IPS-NIHi11 (cell line): ENCODE results near the gene PLXNA4.

Source experiments
- DNase-seq: peaks from one replicate; pipeline ENCODE4 v3.0.0; 2012; ENCODE audit warnings: mixed read lengths, low spot score

The PLXNA4 gene

DNA sequence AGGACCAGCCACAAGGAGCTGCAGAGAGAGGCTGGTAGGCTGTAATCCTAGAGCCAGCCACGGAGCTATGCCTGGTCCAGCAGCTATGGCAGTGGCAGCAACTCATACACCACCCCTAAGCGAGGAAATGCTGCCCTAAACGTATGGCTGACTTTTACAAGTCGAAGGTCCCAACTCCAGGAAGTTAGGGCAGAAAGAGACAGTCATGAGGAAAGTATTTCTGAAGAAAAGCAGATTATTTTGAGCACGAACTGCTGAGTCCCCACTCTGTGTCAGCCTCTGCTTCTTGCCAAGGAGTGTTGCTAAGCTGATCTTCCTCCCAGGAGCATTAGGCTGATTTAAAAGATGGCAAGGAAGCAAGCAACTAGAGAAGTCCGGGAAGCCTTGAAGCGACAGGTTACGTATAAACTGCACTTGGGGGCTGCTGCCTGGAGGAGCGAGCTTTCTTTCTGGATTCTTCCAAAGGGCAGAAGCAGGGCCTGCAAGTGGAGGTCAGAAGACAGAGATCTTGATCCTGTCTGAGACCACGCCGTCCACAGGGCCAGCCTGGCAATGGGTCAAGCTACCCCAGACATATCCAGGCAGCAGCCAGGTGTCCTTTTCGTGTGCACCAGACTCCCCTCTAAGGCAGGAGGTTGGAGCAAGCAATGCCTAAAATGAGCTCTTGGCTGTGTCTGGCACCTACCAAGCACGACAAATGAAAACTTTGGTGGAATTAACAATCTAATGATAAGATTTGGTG lies 39.4 kb downstream of the PLXNA4 start:
- no peak for DNase-seq

DNA sequence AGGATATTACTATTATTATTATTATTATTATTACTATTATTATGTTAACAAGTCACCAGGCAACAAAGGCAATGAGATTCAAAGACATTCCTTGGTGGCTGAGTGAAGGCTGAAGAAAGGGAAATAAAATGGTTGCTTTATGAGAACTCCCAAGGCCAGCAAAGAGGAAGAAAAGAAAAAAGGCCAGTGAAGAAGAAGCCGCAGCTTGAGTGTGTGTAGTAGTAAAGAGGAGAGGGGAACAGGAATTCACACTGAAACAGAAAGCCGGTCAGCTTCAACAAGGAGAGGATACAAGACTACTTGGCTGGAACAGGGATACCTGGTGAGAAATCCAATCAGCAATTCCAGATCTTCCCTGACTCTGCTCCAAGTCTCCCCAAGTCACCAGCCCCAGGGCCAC lies 42.4 kb downstream of the PLXNA4 start:
- no peak for DNase-seq

DNA sequence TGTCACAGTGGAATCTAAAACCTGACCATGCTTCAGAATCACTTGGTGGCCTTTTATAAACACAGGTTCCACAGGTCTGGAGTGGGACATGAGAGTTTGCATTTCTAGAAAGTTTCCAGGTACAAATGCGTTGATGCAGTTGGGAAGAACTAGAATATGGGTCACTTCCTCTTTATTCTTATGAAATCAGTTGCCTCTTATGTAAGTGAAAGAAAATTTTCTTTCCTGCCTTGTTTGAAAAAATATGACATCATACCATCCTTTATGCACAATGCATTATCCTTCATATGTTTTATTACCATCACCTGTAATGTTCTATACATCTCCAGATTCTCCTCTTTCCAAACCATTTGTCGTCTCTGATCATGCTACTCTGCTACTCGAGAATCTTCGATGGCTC lies 44.0 kb downstream of the PLXNA4 start:
- no peak for DNase-seq

DNA sequence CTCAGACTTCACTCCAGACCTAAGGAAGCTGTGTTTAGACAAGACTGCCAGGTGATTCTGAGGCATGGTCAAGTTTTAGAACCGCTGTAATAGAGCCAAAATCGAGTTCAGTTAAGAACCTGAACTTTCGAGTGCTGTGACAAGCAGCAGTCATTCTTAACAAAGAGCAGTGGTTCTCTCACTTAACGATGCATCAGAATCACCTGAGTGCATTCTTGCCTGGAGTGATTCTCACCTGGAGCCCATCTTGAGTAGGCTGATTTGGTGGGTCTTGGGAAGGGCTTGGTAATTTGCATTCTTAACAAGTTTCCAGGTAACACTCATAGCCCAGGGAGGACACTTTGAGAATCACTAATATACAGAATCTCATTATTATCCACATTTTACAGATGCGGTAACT lies 44.7 kb downstream of the PLXNA4 start:
- no peak for DNase-seq

DNA sequence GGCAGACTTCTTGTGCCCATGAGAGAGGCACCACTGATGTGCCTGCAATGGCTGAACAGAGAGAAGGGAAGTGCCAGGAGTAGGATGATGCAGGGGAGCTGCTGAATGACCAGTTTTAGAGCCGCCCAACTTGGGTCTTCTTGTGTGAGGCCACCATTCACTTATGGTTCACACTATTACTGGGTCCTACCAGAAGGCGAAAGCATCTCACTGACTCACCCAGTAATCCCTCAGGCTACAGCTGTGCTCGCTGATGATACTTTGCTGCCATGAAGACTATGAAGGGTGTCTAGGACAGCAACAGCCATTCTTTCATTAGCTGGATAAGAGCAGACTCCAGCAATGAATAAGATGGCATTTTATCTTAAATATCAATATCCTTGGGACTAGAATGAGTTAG lies 47.6 kb downstream of the PLXNA4 start:
- DNase-seq = no peak

DNA sequence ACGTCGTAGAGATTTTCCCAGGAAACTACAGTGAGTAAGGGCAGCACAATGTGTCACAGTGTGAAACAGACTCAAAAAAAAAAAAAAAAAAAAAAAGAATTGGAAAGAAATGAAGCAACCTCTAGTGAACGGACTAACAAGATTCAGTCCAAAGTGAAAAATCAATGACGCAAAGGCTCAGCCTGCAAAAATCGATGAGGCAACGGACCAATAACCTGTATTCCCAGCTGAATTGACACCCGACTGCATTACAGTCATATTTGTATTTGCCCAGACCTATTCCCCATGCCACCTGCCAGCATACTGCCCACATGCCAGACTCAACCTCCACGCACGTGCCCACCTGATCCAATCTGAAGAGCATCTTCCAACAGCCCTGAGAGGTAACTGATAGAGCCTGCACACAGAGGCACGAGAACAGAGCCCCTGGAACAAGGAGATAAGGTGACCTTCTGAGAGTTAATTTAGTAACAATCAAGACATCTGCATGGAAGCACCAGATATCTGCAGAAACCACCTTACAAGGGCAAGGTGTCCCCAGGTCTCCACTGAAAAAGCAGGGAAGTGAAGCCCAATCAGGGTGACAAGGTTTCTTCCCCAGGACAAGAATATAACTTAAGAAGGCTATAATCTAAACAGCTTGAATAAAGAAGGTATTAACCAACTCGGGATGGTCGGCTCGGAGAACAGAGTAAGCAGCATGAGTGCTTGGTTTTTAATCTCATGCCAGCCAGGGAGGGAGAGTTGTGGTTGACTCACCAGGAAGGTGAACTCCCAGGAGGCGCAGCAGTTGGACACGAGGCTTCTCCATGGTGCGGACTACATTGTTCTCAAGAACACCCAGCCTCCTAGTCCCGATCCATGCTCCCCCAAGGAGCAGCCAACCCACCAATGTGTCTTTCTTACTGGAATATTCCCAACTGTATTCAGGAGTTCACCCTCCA lies 48.5 kb downstream of the PLXNA4 start:
- DNase-seq = no peak

DNA sequence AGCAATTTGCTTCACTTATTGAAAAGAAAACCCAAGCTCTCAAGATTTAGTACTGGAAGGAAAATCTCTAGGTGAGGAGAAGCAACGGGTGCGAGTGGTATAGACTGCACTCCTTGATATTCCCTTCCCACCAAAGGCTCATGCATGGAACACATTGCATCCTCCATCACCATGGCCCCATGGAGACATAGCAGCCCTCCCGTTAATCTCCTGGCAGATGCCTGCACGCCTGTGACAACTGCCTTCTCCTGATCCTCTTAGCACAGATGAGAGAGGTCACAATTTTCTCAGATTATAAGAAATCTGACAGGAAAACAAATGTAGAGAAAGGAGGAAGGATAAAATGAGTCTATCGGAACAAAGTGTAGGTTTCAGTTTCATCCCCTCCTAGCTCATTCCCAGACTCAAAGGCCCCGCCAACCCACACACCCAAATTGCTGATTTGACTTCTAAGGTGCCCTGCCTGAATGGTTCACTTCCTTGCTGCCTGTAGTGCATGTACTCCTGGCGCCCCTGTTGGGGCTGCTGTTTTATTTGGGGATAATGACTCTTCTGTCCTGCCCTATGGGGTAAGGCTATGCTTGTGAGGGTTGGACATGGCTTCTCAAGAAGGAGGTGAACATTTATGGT lies 50.0 kb downstream of the PLXNA4 start:
- no peak for DNase-seq

DNA sequence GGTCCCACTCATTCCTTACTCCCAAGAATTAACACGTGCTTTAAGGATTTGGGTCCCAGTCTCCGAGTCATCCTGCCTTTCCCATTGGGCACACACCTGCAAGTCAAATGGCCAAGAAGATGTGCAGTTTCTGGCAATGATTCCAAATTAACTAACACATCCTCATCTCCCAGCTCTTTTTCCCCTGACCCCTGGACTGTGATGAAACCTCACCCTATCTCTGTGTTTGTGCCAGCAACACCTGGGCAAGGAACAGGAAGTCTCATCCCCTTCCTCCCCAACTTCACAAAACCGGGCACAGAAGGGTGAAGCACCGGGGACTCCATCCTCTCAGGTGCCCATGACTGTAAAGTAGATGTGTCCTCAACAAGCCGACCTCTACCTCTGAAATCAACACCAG lies 54.8 kb downstream of the PLXNA4 start:
- no peak for DNase-seq

DNA sequence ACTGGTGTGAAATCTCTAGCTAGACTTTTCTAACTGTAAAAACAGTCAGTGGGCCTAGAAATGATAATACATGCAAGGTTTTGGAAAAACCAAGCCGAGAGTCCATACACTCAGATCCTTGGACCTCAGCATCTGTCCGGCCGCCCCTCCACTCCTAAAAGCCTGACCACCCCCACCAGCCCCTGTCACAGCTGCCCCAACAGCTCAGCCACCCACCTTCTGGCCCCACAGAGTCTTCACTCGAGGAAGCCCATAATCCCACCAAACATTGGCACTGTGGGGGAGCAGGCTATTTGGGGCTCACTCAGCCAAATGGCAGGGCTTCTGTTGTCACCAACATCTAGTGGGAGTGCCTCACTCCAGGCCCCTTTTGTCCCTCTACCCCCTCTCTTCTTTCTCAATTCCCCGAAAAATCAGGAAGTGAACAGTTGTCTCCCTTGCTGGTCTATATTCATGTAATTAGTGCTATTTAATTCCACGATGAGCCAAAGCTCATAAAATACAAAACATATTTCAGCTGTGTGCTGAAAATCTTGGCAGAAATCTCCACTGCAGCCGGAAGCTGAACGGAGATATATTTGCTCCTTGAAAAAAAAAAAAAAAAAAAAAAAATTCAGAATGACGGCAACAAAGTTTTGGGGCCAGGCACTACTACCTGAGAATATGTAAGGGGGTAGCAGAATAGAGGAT lies 55.5 kb downstream of the PLXNA4 start:
- no peak for DNase-seq

DNA sequence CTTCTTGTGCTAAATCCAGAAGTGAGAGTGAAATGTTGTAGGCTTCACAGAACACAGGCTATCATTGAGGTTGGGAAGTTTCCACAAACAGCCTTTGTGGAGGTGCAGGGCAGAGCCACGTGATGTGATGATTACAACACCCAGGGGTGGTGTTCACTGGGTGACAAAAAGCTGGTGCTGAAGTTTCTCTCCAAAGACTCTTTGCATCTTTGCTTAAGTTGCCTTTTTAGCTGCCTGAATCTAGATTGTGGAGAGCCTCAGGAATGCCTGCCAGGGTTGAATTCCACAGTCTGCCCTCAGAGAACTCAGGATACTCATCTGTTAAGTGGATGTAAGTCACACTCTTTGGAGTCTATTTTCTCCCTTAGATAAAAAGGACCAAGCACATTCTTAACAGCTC lies 56.3 kb downstream of the PLXNA4 start:
- DNase-seq = no peak

DNA sequence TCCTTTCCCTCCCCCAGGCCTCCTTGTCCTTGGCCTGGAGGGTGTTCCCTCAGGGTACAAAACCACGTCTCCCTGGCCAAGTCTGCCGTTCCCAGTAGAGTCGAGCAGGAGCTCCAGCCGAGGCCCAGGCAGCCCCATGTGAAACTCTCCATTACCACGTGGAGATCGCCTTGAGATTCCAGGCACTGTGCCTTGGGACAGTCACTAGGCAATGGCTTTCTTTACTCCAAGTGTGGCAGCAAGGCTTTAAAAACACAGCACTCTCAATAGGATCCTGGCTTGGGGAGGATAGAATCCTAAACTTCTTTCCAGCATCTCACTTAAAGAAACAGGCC lies 57.5 kb downstream of the PLXNA4 start:
- DNase-seq = no peak

DNA sequence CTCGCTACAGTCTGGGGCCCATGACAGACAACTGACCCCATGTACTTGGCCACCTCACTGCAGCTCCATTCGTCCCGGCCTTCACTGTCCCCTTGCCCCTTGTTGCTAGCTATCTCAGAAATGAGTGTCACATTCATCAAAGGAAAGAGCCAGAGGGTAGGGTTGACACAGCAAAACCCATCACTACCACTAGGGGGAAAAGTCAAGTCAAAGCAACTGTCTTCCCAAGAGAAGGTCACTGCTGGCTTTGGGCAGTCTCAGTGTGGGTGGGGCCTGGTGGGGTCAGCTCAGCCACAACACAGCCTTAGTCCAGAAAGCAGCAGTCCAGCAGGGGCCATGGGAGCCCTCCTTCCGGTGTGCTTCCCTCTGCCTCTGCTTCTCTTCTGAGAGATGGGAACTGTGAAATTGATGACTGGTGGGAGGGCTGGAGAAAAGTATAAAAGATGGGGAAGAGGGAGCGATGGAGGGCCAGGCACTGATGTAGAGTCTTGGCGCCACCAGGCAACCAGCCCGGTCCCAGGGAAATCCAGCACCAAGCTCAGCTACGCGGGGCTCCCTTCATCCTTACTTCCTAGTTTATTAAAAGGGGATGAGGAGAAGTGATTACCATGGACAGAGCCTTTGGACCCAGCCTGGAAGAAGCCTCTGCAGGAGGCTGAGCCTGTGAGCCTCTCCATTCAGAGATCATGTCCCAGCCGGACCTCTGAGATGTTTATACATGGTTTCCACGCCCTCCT lies 58.0 kb downstream of the PLXNA4 start:
- DNase-seq = peak; percentile 66

DNA sequence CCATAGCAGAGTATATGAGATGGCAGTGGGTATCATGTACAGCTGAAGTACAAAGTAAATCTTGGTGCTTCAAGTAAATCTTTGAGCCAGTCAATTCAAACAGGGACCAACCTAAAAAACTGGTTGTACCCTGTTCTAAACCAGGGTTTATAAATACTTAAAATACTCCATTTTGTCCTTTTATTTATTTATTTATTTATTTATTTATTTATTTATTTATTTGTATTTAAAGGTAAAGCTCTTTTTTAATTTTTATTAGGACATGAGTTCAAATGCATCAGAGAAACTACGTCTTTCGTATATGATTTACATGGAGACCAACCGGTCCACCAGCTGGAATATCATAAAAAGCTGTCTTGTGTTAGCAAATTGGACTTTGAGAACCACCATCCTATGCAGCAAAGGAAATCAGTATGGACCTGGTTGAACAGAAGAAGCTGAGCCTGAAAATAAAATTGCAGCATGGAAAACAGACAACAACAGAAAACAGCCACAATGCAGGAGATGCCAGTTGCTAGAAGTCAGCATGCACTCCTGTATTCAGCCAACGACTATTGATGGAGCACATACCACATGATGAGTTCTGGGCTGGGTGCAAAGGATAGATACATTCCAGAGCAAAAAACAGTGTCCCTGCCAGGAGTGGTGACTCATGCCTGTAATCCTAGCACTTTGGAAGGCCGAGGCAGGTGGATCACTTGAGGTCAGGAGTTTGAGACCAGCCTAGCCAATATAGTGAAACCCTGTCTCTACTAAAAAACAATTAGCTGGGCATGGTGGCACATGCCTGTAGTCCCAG lies 60.0 kb downstream of the PLXNA4 start:
- DNase-seq = no peak

DNA sequence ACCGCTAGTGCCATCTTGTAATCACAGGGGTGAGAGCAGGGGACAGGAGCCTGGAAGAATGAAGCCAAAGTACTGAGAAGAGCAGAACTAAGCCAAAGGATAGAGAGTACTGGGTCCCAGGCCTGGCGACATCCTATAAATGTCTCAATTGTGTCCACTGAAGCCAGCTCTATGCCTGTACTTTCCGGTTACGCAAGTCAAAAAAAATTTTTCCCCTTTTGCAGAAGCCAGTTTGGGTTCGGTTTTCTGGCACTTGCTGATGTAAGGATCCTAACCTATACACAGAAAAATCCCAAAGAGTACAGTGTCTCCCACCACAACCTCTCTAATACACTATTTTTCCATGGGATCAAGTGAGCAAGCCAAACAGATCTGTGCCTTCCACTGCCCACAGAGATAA lies 61.1 kb downstream of the PLXNA4 start:
- no peak for DNase-seq

DNA sequence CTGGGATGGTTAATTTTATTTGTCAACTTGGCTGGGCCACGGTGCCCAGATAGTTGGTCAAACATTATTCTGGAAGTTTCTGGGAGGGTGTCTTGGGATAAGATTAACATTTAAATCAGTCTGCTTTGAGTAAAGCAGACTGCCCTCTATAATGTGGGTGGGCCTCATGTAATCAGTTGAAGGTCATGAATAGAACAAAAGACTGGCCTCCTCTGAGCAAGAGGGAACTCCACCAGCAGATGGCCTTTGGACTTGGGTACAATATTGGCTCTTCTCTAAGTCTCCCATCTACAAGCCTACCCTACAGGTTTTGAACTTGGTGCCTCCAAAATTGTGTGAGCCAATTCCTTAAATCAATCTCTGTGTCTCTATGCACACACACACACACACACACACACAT lies 61.8 kb downstream of the PLXNA4 start:
- DNase-seq = no peak

DNA sequence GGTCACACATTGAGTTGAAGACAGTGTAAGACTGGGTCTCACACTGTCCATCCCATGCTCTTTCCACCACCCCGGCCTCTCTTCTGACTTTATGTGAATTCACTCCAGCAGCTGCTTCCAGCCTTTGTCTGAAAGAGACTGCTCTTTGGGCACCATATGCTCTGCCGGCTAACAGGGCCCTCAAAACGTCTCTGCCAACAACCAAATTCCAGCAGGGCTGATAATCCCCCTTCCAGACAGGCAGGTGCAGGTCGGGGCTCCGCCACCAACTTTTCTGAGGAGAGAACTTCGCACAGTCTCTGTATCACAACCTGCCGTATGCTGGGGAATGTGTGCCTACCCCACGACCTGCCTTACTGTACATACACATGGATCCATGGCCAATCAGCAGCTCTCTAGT lies 64.3 kb downstream of the PLXNA4 start:
- no peak for DNase-seq

DNA sequence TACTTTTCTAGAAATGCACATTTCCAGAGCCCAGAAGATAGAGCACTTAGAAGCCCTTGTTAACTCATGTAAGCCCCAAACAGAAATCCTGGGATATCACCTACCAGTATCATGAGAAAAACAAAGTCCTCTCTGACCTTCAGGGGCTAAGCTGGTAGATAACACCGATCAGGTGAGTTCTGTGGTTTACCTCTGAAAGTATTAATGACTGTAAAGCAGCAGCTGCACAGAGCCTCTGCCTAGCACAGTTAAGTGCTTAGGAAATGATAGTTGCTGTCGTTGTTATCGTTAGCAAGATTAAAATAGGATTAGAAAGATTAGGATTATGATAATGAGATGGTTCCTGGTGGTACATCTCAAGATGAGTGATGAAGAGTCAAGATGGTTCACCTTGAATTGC lies 64.9 kb downstream of the PLXNA4 start:
- DNase-seq = no peak

DNA sequence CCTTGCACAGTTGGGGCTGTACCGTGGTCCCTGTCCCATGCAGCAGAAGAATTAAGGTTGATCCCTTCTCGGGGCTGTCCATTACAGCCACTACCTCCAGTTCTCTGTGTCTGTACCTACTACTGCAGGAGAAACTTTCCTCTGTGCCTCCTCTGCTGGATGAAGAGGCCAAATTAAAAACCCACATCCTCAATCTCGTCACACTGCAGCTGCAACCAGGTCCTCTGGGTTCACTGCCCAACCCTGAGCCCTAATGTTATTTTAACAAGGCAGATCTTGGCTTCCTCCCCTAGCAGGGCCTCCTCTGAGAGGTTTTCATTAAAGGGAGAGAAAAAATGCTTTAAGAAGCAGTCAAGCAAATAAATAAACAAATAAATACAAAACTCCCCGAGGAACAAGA lies 66.6 kb downstream of the PLXNA4 start:
- no peak for DNase-seq

DNA sequence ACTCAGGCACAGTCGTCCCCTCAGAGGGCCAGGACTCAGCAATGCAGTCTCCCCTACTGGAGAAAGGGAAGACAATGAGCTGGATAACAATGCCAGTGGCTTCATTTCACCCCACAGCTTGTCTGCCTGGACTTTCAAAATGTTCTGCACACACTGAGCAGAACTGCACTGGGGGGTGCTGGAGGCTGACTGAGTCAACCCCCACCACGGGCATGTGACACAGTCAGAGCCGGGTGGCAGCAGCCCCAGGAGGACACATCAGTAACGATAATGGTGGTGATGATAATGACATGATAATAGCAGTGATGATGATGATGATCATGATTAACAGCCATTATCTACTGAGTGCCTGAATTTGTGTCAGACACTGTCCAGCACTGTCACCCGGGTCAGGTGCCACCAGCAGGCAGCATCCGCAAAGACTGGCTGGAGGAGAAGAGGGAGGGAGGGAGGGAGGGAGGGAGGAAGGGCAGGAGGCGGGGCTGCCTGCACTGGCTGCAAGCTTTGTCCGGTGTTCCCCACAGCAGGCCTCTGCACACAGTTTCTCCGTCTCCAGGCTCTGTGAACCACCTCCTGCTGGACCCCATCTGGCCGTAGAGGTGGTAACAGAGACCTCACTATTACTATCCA lies 67.4 kb downstream of the PLXNA4 start:
- DNase-seq = peak; percentile 78

DNA sequence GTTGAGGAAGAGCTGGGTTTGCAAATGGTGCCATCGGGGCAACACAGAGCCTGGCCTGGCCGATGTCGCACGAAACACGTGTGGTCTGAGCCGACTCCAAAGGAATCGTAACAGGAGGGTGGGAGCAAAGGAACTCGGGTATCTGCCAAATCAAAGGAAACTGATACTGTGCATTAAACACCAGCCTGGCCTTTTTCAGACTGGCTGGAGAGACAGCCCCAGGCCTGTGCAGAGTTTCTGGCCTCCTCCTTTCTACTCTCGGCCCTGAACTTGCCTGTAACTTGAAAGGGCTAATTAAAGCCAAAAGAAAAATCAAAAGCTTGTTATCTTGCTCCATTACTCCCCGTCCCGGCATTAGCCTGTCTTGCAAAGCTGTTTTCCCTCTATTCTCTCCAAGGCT lies 71.4 kb downstream of the PLXNA4 start:
- no peak for DNase-seq
